GM18508 (cell line): Measurements from ENCODE around the gene MYO5B.
"Not testable (repeated sequence)": the region's sequence is repeated elsewhere in the genome, so short reads cannot be mapped to it uniquely, and the experiment has no call there.

Source experiments
- ATAC-seq: cut with Tn5 transposase; IDR thresholded peaks from one replicate; pipeline ENCODE4 v1.9.1; 2021; ENCODE audit warnings: moderate number of reproducible peaks; ENCODE audit not compliant: insufficient read depth, unreplicated experiment

Gene MYO5B

DNA sequence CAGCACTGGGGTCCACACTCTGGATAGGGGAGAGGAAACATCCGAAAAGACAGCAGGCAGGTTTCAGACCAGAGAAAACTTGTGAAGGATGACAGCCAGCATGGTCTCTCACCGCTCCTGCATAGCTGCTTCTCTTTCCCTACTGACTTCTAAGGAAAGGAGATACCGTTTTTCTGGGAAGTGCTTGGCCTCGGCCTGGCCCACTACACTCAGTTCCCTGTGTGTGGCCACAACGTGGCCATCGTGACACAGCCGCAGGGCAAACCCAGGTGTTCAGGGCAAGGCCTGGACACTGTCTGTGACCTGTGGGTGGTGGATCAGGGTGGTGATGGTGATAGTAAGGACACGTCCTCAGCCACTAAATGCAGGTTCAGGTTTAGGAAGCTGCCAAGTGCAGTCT lies 347.4 kb downstream of the MYO5B start:
- no peak for ATAC-seq

DNA sequence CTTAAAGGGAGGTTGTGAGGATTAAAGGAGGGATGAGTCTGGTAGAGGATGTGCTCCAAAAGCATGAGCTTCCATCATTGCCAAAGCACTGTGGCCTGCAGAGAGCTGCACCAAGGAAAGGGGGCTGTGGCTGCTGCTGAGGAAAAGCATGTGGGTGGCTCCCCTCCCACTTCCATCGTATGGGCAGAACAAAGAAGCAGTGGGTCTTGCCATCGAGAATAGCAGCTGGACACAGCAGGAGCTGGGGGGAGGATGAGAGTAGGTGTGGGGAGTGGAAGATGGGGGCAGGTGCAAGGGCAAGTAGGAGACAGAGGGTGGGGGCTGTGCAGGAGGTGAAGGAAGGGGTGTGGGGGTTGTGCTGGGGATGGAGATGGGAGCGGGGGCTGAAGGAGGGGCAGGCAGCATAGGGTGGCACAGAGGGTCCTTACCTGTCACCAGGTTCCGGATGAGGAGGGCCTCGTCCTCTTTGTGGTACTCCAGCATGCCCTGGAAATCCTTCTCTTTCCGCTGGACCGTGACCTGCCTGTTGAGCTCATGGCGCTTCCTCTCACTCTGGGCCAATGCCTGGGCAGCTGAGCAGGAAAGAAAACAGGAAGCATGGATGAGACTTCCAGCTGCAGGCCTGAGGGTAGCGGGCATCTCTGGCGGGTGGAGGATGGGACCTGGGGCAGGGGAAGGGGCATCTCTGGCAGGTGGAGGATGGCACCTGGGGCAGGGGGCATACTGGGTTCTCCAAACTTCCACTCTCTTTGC lies 348.1 kb downstream of the MYO5B start:
- no peak for ATAC-seq

DNA sequence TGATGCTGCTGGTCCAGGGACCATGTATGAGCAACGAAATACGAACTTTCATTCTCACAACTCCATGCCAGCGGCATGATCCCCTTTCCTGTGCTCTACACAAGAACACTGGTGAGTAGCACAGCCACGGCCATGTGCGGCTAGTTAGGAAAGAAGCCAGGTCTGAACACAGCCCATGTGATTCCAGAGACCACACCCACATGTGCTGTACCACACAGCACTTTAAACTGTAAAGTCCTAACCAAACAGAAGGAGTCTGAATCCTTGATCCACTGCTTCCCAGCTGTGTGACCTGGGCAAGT lies 348.6 kb downstream of the MYO5B start:
- ATAC-seq: no peak

DNA sequence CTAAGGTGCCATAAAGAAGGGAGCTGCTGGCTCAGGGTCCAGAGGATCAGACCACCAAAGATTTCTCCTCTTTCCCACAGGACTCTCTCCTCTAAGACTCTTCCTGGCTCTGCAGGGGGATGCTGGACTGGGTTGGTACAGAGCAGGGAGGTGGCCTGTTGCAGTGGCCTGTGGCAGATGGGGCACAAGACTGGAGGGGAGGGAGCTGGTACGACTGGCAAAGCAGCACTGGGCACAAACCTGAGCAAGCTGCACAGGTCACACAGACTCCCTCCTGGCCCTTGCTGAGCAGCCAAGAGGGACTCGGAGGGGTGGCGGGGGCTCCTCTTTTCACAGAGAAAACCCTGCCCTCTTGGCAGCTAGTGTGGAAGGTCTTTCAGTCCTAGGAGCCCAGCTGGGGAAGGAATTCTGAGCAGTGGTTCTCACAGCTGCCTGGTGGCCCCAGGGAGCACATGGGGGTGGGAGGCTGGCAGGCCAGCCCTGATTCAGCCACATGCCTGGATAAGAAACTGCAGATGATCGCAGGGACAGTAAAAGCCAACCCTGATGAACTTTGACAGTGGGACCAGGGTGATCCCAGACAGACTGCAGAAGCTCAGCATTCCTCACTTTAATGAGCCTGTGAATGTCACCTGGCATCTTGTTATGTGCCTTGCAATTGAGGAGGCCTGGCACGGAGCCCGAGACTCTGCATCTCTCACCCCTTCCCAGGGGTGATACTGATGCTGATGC lies 349.2 kb downstream of the MYO5B start:
- ATAC-seq: no peak

DNA sequence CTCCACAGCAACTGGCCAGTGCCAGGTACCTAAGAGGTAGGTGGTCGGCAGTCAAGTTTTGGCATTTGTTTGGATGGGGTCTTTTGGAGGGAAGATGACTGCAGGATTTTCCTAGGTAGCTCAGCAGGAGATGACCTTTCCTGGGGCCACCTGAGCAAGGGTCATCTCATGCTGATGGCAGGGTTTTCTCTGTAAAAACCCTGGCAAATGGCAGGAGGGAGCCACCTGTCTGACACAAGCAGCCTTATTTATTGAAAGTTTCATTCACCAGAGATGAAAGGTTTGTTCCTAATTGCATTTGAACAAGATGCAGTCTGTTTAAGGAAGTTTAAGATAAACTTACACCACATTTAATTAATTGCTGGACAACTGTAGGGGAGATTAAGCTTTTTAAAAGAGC lies 350.0 kb downstream of the MYO5B start:
- no peak for ATAC-seq

DNA sequence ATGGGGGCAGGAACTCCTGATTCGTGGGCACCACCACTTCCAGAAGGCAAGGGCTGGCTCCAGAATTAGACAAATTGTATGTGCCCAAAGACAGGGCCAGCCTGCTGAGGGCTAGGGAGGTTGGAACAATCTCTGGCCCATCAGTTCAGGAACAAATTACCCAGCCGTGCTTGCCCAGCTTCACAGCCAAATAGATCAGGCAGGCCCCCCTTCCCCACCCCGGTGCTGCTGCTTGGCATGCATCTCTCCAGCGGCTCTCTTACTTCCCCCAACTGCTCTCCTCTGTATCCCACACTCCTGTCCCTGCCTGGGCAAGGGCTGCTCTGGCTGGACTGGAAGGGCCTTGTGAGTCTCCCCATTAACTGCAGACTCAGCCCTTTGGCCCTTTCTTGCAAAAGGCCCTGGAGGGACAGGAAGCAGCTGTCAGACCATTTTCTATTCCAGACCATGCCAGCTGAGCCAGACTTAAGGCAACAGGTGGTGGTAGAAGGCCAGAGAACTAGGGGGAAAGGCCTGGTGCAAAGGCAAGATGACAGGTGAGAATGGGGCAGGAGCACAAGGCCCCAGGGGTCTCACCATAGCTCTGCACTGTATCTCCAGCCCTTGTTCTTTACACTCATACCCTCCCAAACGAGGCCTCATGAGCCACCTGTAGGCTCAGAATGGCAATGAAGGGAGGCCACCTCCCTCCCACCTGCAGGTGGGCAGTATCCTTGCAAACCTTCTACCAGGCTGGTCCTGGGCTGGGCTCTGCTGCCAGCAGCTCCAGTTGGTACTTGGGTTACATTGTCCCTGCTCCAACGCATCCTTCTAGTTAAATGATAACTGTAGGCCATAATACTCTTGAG lies 350.9 kb downstream of the MYO5B start:
- no peak for ATAC-seq

DNA sequence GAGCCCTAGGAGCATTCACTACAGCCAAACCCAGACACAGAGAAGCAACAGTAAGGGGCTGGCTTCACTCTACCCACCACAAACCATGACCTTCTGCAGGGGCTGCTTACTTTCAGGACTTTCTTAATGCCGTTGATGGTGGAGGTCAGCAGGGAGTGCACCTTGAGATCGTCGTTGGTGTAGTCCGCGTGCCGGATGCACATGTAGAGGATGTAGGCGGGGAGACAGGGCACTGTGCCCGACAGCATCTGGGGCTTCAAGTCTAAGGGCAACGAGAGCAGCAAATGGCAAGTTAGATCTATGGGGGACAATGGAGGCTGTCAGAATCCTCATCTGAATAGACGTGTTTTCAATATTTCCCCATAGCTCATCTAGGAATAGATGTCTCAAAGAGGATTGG lies 351.8 kb downstream of the MYO5B start:
- ATAC-seq: no peak

DNA sequence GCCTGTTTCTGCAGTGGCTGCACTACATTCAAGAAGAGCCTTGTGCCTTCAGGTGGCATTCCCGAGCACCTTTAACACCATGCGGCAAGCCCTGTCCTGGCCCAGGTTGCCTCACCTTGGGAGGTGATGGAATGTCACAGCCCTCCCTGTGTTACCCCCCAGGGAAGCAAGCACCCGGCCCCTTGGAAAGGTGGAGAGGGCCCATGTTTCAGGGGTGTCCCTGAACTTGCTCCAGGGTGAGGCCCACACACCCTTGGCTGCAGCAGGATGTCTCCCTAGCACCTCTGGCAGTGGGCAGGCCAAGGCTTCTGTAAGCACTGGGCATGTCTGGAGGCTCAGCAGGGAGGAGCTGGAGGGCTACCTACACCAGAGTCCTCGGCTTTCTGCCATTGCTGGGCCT lies 352.3 kb downstream of the MYO5B start:
- no peak for ATAC-seq

DNA sequence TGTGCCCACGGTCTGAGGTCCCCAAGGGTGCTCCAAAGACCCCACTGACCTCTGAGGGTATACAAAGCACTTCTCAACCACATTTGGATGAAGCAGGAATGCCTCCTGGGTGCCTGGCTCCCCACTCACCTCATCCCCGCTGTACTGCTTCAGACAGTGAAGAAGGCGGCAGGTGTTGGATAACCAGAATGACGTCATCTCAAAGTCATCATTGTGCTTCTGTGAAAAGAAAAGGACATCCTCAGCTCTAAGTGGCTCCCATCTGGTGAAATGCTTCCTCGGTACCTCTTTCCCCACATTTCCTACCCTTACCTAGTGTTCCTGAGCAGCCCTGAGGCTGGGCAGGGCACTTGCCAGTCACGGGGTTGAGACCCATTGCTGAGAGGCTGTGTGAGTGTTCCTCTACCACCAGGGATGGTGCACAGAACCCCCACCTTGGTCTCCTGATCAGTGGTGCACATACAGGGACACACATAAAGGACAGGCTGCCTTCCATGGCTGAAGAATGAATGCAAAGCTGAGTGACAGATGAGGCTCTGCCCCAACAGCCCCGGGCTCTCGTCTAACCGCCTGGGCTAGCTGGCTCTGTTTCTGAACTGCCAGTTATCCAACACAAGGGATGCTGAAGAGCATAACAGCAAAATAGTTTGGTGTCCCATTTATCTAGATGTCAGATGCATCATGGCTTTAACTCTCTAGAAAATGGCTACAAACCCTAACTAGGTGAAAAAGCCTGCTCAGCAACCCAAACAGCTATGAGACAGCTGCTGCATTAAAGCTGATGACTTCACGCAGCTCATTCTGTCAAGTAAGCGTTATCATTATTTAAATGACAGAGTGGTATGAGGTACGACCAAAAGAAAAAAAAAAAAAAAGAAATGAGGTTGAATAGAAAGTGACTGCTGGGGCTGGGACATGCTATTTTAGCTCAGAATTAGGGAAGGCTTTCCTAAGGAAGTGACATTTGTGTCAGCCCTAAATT lies 353.4 kb downstream of the MYO5B start:
- ATAC-seq: no peak

DNA sequence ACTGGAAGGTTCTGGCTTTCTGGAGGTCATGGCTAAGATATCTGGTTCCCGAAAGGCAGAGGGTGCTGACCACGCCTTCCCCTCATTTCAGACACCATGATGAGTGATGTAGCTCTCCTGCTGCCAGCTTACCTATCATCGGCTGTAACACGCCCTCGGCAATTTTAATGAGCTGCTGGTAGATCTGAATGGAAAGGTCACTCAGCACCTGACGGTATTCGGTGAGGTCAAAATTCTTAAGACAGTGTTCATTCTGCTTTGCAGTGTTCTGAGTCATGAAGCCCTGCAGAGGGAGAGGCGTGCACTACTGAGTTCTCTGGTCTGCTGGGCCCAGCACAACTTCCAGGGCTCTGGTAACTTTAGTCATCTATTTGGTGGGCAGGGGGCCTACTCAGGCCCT lies 355.9 kb downstream of the MYO5B start:
- ATAC-seq: no peak

DNA sequence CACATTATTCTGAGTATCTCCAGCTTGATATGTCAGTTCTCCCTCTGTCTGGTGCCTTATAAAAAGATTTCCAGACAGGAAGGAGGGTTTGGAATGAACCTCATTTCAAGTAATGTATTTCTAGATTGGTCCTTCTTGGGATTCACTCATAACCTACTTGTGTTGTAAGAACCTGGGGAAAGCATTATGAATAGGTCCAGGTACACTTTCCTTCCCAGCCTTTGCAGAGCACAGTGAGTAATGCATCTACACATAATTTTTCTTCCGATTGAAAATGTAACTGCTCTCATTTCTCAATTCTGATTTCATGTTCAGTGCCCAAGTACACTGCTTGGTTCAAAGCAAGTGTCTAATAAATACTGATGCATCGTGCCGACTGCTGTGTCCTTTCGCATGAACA lies 356.6 kb downstream of the MYO5B start:
- no peak for ATAC-seq

DNA sequence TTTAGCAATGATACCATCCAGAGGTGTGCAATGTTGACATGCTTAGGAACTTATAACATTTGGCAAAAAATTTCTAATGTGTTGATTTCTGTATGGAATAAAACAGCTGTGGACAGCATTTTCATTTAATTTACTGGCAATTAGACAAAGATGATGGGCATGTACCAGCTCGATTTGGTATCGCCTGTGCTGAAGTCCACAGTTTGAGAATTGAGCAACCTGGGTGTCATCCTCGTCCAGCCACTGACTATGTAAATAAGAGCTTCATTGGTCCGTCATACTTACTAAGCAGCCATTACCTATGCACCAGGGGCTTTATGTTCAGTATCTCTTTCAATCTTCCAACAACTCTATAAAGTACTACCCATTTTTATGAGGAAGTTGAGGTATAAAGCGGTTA lies 357.1 kb downstream of the MYO5B start:
- no peak for ATAC-seq

DNA sequence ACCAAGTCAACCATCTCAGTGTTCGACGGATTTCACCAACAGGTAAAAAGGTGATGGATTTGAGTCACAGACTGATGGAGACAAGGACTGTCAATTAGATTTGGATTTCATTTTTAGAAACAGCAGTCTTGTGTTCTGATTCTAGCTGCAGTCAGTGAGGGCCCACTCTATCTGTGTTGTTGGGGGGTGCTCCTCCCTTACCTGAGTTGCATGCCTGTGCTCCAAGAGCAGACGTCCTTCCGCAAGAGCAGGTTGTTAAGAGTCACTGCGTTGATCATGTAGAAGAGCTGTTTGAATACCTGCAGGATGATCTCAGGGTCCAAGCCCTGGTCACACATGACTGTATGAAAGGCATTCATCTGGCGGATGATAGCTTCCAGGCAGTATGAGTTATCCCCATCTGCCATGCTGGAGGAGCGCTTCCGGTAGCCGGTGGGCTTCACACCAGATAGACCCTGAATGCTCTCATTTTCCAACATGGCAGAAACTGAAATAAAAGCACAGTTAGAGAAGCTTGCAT lies 357.6 kb downstream of the MYO5B start:
- not testable (repeated sequence) for ATAC-seq

DNA sequence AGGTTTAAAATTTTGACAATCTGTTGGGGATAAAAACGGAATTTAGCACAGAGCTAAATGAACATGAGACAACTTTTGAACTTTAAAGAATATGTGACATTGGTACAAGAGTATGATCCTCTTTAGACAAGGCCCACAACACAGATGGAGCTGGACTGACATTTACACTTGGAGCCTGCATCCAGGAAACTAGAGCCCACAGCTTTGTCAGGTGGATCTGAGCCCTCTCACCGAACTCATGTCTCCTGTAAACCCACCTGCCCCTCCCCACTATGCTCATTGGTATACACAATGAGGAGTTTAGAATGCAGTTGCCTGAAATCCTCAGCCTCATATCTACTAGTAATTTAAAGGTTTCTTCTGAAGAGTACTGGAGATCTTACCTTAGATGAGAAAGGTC lies 359.5 kb downstream of the MYO5B start:
- no peak for ATAC-seq

DNA sequence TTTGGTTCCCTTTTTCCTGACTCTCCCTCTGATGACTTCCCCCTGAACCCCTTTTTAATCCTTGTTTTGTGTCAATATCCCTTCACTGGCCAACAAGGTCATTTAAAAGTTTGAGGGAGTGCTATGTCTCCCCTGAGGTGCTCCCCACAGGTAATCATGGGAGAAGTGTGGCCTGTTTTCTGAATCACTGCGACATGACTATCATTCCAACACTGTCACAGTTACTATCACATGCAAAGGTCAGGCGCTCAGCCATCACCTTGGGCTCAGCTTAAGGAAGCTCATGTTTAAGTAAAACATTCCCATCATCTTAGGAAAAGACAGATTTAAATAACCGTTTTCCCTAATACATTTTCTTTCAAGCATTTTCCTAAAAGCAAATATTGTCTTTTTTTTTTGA lies 360.7 kb downstream of the MYO5B start:
- ATAC-seq: no peak

DNA sequence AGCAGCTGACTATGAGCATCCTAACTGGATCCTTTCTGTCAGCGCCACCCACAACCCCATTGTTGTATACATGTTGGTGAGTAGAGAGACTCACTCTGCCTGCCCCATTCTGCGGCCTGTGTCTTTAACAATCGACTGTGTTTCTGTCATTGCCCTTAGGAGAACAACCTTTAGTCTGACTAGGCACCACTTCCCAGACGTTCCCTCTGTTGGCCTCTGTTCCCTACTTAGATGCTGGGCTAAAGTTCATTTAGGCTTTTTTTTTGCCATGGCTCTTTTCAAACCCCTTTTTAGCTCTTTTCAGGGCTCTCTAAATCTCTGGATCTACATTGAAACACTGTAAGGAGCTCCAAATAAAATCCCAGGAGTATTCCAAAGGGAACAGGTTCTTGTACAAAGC lies 361.1 kb downstream of the MYO5B start:
- ATAC-seq: no peak

DNA sequence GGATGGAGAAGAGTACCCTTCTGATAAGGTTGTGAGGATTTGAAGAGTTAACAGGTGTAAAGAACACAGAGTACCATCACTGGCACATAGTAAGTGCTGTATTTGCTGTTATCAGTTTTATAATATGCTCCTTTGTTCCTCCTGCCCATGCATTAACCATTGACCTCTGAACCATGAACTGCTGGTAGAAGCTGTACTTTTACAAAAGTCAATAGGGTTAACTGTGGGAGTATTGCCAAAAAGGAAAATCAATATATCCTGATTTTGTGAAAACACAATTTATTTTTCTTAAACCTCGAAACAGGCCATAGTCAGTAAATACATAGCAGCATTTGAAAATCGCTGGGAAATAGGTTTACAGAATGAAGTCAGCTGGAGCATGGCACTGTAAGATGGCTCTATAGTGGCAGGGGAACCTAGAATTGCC lies 362.7 kb downstream of the MYO5B start:
- ATAC-seq: no peak

DNA sequence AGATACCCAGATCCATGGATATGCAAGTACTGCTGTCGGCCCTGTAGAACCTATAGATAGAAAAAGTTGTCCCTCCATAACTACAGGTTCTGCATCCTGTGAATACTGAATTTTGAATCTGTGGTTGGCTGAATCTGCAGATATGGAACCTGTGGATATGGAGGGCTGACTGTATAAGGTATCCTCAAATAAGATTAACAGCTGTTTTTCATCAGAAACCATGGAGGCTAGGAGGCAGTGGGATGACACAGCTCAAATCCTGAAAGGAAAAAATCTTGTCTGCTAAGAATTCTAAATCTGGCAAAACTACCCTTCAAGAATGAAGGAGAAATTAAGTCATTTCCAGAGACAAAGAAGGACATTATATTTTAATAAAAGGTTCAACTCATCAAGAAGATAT lies 367.0 kb downstream of the MYO5B start:
- ATAC-seq: no peak

DNA sequence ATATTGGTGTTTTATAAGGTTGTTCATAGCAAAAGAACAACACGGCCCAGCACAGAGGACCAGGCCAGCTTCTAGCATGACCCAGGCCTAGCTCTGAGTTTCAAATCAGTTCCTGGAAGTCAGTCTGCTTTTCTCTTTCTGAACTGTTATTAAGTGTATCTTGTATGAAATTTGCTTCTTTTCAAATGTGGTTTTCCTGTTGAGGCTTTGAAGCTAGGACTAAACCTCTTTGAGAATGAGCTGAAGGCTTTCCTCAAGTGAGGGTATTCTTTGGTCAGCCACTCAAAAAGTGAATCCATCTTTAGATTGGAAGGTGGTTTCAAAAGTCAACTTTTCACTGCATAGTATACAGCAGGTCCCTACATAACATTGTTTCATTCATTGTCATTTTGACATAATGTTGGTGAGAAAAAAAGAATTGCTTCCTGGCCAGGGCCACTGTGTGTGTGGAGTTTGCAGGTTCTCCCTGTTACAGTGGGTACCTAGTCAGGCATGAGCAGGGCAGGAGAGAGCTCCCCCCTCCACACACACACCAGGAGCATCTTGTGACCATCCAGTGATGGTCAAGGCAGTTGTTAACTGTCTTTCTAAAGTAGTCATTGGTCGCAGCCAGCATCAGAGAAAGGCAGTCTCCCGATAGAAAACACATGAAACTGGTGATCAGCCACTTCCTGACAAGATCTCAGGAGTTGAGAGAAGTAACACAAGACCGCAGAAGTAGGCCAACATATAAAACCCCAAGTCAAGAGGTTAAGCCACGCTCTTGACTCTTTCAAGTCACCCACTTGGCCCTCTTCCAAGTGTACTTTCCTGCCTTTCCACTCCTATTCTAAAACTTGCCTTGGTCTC lies 374.9 kb downstream of the MYO5B start:
- no peak for ATAC-seq
